Endodermal cell (in vitro differentiated cells): ENCODE data around the gene TMEM59. TPM values are rescaled to one million over a fixed set of nuclear protein-coding genes. Genes with fewer than 3 reads are reported as not detected.

ENCODE experiments used
- DNase-seq: peaks from one replicate; pipeline ENCODE4 v3.0.0-alpha.2; 2017
- H3K27ac ChIP-seq: 2 replicates; pipeline ENCODE4 v1.5.1; 2013; ENCODE audit warnings: mild to moderate bottlenecking, low read depth, low read length, moderate library complexity
- H3K27me3 ChIP-seq: 2 replicates; pipeline ENCODE4 v1.6.1; 2013; ENCODE audit warnings: mild to moderate bottlenecking, low read length, moderate library complexity; ENCODE audit not compliant: insufficient read depth, control insufficient read depth, poor library complexity, severe bottlenecking
- H3K36me3 ChIP-seq: 2 replicates; pipeline ENCODE4 v1.7.0; 2013; ENCODE audit warnings: mild to moderate bottlenecking, low read length, moderate library complexity; ENCODE audit not compliant: control insufficient read depth, insufficient read depth
- H3K4me1 ChIP-seq: one replicate; pipeline ENCODE4 v1.7.0; 2013; ENCODE audit warnings: low read length; ENCODE audit not compliant: control insufficient read depth, insufficient read depth
- H3K4me3 ChIP-seq: 2 replicates; pipeline ENCODE4 v1.5.1; 2013; ENCODE audit warnings: mild to moderate bottlenecking, low read length, moderate library complexity
- H3K9ac ChIP-seq: 2 replicates; pipeline ENCODE4 v1.6.1; 2013; ENCODE audit warnings: mild to moderate bottlenecking, low read length, moderate library complexity; ENCODE audit not compliant: poor library complexity, severe bottlenecking; ENCODE audit errors: extremely low read depth
- H3K9me3 ChIP-seq: 2 replicates; pipeline ENCODE4 v1.6.1; 2013; ENCODE audit warnings: mild to moderate bottlenecking, low read length, moderate library complexity; ENCODE audit not compliant: control insufficient read depth
- H3K27ac Mint-ChIP-seq: 2 replicates; pipeline ENCODE4 v1.8.0; 2020; ENCODE audit warnings: mixed read lengths
- H3K27me3 Mint-ChIP-seq: 2 replicates; pipeline ENCODE4 v1.8.0; 2021; ENCODE audit warnings: mild to moderate bottlenecking, mixed read lengths; ENCODE audit not compliant: insufficient read depth
- H3K36me3 Mint-ChIP-seq: 2 replicates; pipeline ENCODE4 v1.8.0; 2020; ENCODE audit warnings: low read depth, mixed read lengths
- H3K4me1 Mint-ChIP-seq: 2 replicates; pipeline ENCODE4 v1.8.0; 2020; ENCODE audit warnings: mixed read lengths
- H3K4me3 Mint-ChIP-seq: 2 replicates; pipeline ENCODE4 v1.8.0; 2020; ENCODE audit warnings: mild to moderate bottlenecking, moderate library complexity, mixed read lengths
- H3K9me3 Mint-ChIP-seq: 2 replicates; pipeline ENCODE4 v1.8.0; 2020; ENCODE audit warnings: mild to moderate bottlenecking, mixed read lengths
- WGBS, 2 experiments: methylation state at CpG; one replicate each; pipeline versions ENCODE4 v1.1.5 to v1.1.7; 2013; ENCODE audit warnings: missing lambda C conversion rate in 2 of 2, mixed read lengths in 1 of 2; ENCODE audit not compliant: insufficient coverage in 1 of 2, insufficient read length in 1 of 2; 5-methylcytosine and 5-hydroxymethylcytosine counted together
- microRNA-seq: library from miRNA; unstranded; fragments of <30 nt; microRNA quantifications from one replicate; pipeline ENCODE4 v1.2.0, GENCODE V29; 2020; ENCODE audit warnings: borderline microRNAs expressed
- total RNA-seq, 2 donors: library from RNA; stranded (reverse); fragmentation: NEBNext Ultra II Directional in 1 of 2; extraction: Animal tissue kit (Norgen Biotek cat#: 25700) in 1 of 2; gene quantifications; 2 replicates in 1 of 2; 3 replicates in 1 of 2; pipeline ENCODE4 v1.2.1, GENCODE V29; 2021
- TF ChIP-seq, protein P1 (sequence below): fragments of 200-600 bp; sonication (generic); conservative IDR thresholded peaks from 2 replicates; pipeline ENCODE4 v1.5.0; 2021; ENCODE audit warnings: antibody characterized with exemption, mild to moderate bottlenecking

Gene TMEM59
- total RNA-seq, 2 donors from 2014 or later: 99.6 to 112 TPM

DNA sequence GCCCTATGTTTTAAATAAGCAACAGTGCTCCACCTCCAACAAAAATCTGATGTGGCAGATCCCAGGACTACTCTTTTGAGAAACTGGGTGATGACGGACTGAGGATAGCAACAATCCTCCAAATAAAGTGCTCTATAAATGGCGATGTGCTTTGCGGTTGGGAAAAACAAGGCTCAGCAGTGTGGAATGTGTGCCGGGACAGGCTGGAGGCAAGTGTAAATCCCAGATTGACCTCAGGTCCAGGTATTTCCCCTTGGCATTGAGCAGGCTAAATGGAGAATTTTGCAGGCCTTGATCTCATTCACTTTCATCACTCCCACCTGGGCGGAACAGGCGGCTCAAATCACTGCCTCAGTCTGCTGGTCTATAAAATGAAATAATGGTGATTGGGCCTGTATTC, 71.8 kb downstream of the TMEM59 start:
- Mint-ChIP-seq H3K4me3 (no peak overlapping the region), H3K4me1 (peaks cover 23% of the 10 kb centered on the region), H3K9me3 (no peaks in the 10 kb centered on the region), H3K36me3 (no peaks in the 10 kb centered on the region), H3K27me3 (no peaks in the 10 kb centered on the region), H3K27ac (peak overlapping the region; percentile 22)
- Histone ChIP-seq H3K36me3 (no peaks in the 10 kb centered on the region), H3K27me3 (no peaks in the 10 kb centered on the region), H3K27ac (no peak overlapping the region), H3K4me3 (no peak overlapping the region), H3K4me1 (peaks cover 7% of the 10 kb centered on the region), H3K9ac (no peak overlapping the region), H3K9me3 (no peaks in the 10 kb centered on the region)
- 84 to 98% methylated on average over 6 of the region's 6 CpGs for WGBS, 2 experiments
- DNase-seq: no peak
- TF ChIP-seq, protein P1, sequence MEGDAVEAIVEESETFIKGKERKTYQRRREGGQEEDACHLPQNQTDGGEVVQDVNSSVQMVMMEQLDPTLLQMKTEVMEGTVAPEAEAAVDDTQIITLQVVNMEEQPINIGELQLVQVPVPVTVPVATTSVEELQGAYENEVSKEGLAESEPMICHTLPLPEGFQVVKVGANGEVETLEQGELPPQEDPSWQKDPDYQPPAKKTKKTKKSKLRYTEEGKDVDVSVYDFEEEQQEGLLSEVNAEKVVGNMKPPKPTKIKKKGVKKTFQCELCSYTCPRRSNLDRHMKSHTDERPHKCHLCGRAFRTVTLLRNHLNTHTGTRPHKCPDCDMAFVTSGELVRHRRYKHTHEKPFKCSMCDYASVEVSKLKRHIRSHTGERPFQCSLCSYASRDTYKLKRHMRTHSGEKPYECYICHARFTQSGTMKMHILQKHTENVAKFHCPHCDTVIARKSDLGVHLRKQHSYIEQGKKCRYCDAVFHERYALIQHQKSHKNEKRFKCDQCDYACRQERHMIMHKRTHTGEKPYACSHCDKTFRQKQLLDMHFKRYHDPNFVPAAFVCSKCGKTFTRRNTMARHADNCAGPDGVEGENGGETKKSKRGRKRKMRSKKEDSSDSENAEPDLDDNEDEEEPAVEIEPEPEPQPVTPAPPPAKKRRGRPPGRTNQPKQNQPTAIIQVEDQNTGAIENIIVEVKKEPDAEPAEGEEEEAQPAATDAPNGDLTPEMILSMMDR: no peak

DNA sequence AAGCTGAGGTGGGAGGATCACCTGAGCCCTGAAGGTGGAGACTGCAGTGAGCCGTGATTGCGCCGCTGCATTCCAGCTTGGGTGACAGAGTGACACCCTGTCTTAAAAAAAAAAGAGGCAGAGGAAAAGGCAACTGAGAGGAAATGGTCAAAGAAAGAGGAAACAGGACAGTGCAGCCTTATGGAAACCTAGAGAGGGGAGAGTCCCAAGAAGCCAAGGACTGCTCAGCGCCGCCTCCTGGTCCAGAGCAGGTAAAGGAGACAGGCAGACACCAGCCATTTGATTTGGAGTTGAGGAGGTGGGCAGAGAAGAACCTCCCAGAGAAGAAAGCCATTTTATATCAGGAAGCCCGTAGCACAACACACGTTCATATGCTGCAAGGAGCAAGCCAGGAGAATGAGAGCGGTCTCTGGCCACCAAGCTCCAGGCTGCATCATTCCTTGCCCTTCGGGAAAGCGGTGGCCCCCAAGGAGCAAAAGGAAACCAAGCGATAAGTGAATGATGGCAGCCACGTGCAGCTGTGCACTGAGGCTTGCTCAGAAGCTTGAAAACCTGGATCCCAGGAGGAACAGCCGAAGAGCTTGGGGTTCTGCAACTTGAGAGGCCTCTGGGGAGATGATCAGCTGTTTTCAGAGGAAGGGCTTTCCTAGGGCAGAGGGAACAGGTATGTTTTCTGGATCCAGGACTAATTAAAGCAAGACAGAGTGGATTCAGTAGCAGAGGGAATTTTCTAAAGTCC, 73.1 kb downstream of the TMEM59 start:
- no peaks in the 10 kb centered on the region for H3K27me3 ChIP-seq
- no peak overlapping the region for H3K4me3 ChIP-seq
- peak; percentile 74 for DNase-seq
- 93 to 96% methylated on average over 10 to 13 of the region's 13 CpGs for WGBS, 2 experiments
- Mint-ChIP-seq H3K9me3 (no peaks in the 10 kb centered on the region), H3K27me3 (no peaks in the 10 kb centered on the region), H3K4me3 (no peak overlapping the region), H3K36me3 (no peaks in the 10 kb centered on the region), H3K27ac (no peak overlapping the region), H3K4me1 (peaks cover 23% of the 10 kb centered on the region)
- peaks cover 7% of the 10 kb centered on the region for H3K4me1 ChIP-seq
- no peak overlapping the region for H3K27ac ChIP-seq
- no peaks in the 10 kb centered on the region for H3K9me3 ChIP-seq
- H3K36me3 ChIP-seq: no peaks in the 10 kb centered on the region
- TF ChIP-seq, protein P1: peak; percentile 57
- no peak overlapping the region for H3K9ac ChIP-seq

Small RNA genes within 50 kb of the gene (microRNA-seq; reads per million reads assigned to microRNA genes)
- gene MIR4781: not detected

Other genes with a start within 250 kb of the TMEM59 start
- 10 to 100 TPM; 32.4 to 38.7 TPM for gene NDC1, start 214.9 kb downstream of the TMEM59 start, total RNA-seq
- 10 to 100 TPM; 32.7 to 32.8 TPM for gene YIPF1, start 163.4 kb downstream of the TMEM59 start, total RNA-seq
- gene DIO1, start 159.0 kb downstream of the TMEM59 start, total RNA-seq: not detected
- 10 to 100 TPM; 34.8 to 56.7 TPM for gene IFT25, start 107.5 kb downstream of the TMEM59 start, total RNA-seq
- 10 to 100 TPM; 46.0 to 55.1 TPM for gene LRRC42, start 106.9 kb downstream of the TMEM59 start, total RNA-seq
- gene LDLRAD1, start 35.0 kb downstream of the TMEM59 start, total RNA-seq: not detected
- gene TCEANC2, start 404 bp upstream of the TMEM59 start, total RNA-seq: 1 to 10 TPM; 5.9 to 6.6 TPM
- not detected for gene CDCP2, start 99.8 kb upstream of the TMEM59 start, total RNA-seq
- gene CYB5RL, start 146.8 kb upstream of the TMEM59 start, total RNA-seq: 10 to 100 TPM in 1 of 2 donors, 1 to 10 TPM in 1; 8.2 to 11.0 TPM
- gene MRPL37, start 147.0 kb upstream of the TMEM59 start, total RNA-seq: 10 to 100 TPM; 84.5 to 95.8 TPM